ENCODE data around the gene AKT3.

DNA sequence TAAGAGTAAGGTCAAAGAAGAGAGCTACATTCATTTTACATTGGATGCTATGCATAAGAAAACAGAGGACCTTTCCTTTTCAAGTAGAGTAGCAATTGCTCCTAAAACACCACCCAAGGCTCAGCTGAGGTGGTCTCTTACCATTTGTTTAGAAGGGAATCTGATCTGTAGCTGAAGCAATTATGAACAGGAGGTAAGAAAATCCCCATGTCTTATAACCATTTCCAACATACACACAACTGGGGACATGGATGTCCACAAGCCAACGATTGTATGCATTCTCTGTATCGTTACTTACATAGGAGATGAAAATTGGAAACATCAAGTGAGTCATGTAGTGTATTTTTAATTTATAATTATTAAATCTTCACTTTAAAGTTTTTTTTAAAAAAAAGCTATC, 132.0 kb downstream of the AKT3 start:
- TF ChIP-seq, protein P1, sequence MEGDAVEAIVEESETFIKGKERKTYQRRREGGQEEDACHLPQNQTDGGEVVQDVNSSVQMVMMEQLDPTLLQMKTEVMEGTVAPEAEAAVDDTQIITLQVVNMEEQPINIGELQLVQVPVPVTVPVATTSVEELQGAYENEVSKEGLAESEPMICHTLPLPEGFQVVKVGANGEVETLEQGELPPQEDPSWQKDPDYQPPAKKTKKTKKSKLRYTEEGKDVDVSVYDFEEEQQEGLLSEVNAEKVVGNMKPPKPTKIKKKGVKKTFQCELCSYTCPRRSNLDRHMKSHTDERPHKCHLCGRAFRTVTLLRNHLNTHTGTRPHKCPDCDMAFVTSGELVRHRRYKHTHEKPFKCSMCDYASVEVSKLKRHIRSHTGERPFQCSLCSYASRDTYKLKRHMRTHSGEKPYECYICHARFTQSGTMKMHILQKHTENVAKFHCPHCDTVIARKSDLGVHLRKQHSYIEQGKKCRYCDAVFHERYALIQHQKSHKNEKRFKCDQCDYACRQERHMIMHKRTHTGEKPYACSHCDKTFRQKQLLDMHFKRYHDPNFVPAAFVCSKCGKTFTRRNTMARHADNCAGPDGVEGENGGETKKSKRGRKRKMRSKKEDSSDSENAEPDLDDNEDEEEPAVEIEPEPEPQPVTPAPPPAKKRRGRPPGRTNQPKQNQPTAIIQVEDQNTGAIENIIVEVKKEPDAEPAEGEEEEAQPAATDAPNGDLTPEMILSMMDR (IDR thresholded peaks at IDR 0.05; ENCODE audit: low read length): no peak
- no peak for TF ChIP-seq EZH2phosphoT487 (IDR thresholded peaks at IDR 0.05; ENCODE audit: low read length)
- TF ChIP-seq EZH2 (optimal IDR thresholded peaks at IDR 0.05; ENCODE audit: low read depth, low read length): no peak

Measured in MM.1S (cell line).